Measurements from ENCODE around the gene CDS1. TPM values are rescaled to one million over a fixed set of nuclear protein-coding genes. Genes with fewer than 3 reads are reported as not detected.

The CDS1 gene
- total RNA-seq, 6 experiments from 2014 or later = 0.06 to 0.23 (median 0.08) TPM

DNA sequence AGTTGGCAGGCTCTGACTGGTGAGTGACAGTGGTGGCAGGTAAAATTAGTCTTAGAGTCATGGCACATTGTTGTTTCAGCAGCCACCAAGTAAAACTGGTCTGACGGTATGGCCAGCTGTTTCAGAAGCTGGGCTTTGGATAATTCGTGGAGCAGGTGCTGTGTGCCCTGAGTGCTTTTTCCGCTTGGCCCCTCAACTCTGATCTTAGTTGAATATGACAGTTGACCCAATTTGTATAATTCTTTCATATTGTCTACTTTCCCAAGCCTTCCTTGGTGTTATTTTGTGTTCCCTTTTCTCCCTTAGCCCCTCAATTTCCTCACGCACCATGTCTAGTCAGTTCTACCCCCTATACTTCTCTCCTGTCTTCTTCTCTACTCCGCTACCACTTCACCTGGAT lies 32.0 kb downstream of the CDS1 start:
- TF ChIP-seq, protein P1, sequence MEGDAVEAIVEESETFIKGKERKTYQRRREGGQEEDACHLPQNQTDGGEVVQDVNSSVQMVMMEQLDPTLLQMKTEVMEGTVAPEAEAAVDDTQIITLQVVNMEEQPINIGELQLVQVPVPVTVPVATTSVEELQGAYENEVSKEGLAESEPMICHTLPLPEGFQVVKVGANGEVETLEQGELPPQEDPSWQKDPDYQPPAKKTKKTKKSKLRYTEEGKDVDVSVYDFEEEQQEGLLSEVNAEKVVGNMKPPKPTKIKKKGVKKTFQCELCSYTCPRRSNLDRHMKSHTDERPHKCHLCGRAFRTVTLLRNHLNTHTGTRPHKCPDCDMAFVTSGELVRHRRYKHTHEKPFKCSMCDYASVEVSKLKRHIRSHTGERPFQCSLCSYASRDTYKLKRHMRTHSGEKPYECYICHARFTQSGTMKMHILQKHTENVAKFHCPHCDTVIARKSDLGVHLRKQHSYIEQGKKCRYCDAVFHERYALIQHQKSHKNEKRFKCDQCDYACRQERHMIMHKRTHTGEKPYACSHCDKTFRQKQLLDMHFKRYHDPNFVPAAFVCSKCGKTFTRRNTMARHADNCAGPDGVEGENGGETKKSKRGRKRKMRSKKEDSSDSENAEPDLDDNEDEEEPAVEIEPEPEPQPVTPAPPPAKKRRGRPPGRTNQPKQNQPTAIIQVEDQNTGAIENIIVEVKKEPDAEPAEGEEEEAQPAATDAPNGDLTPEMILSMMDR (IDR thresholded peaks at IDR 0.05) = no peak
- Mint-ChIP-seq H3K4me1 (ENCODE audit: low read depth) (no peaks in the 10 kb centered on the region), H3K27ac (no peak overlapping the region), H3K27me3 (ENCODE audit: insufficient read depth) (peaks cover 6% of the 10 kb centered on the region), H3K36me3 (ENCODE audit: low read depth) (no peaks in the 10 kb centered on the region), H3K9me3 (no peaks in the 10 kb centered on the region), H3K4me3 (no peak overlapping the region)
- no peak for DNase-seq

DNA sequence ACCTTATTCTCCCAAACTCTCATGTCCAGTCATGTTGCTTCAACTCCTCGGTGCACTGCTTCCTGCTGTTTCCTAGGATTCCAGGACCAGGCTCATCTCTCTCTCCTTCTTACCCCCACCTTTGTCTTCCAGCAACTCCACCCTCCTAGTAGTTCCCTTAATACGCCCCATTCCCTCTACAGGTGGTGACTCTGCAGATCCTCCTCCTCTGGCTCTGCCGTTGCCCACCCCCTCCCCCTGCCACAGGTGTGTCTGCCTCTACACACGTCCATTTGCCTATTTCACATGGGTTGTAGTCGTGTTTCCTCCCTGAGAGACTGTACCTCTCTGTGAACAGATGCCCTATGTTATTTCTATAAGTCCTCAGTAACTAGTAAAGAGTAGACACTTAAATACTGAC lies 32.4 kb downstream of the CDS1 start:
- TF ChIP-seq, protein P1 (IDR thresholded peaks at IDR 0.05) = no peak
- Mint-ChIP-seq H3K27ac (no peak overlapping the region), H3K4me1 (ENCODE audit: low read depth) (no peaks in the 10 kb centered on the region), H3K36me3 (ENCODE audit: low read depth) (no peaks in the 10 kb centered on the region), H3K27me3 (ENCODE audit: insufficient read depth) (peaks cover 4% of the 10 kb centered on the region), H3K9me3 (no peaks in the 10 kb centered on the region), H3K4me3 (no peak overlapping the region)
- DNase-seq = no peak

DNA sequence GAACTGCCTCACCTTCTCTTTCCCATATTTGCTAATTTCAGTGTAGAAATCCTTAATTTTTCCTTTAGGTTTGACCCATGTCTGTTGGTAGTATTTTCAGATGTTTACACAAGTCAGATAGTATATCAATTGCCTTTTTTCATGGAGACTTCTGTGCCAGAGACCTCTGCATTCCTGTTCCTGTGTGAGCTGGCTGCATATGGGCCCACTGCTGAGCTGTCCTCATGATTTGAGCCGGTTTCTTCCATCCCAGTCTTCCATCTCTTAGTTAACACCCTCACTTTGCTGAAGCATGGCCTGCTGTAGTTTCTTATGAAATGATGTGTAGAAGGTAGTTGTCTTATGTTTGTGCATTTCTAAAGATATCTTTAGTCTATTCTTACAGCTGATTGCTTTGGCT lies 40.0 kb downstream of the CDS1 start:
- peaks cover 3% of the 10 kb centered on the region; the same call in 1 of the 2 replicates for H3K27me3 Mint-ChIP-seq (ENCODE audit: insufficient read depth)
- no peaks in the 10 kb centered on the region for H3K9me3 Mint-ChIP-seq
- TF ChIP-seq, protein P1 (IDR thresholded peaks at IDR 0.05) = no peak
- no peak overlapping the region for H3K4me3 Mint-ChIP-seq
- DNase-seq = no peak
- no peaks in the 10 kb centered on the region for H3K4me1 Mint-ChIP-seq (ENCODE audit: low read depth)
- H3K36me3 Mint-ChIP-seq (ENCODE audit: low read depth) = no peaks in the 10 kb centered on the region
- no peak overlapping the region for H3K27ac Mint-ChIP-seq

DNA sequence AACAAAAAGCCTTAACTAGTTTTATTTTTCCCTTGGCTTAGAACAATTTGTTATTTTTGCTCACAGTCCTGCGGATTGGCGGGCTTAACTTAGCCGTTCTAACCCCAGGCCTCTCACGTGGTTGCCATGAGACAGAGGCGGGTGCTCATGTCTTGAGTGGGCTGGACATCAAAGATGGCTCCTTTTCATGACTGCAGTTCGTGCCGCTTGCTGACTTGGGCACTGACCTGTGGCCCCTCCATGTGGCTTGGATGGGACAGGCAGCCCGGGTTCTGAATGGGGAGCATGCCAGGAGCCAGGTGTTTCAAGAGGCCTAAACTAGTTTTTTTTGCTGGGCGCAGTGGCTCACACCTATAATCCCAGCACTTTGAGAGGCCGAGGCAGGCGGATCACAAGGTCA lies 40.7 kb downstream of the CDS1 start:
- Mint-ChIP-seq H3K4me3 (no peak overlapping the region), H3K27me3 (ENCODE audit: insufficient read depth) (no peaks in the 10 kb centered on the region), H3K27ac (no peak overlapping the region), H3K9me3 (no peaks in the 10 kb centered on the region), H3K4me1 (ENCODE audit: low read depth) (no peaks in the 10 kb centered on the region), H3K36me3 (ENCODE audit: low read depth) (no peaks in the 10 kb centered on the region)
- TF ChIP-seq, protein P1 (IDR thresholded peaks at IDR 0.05) = no peak
- DNase-seq = no peak

DNA sequence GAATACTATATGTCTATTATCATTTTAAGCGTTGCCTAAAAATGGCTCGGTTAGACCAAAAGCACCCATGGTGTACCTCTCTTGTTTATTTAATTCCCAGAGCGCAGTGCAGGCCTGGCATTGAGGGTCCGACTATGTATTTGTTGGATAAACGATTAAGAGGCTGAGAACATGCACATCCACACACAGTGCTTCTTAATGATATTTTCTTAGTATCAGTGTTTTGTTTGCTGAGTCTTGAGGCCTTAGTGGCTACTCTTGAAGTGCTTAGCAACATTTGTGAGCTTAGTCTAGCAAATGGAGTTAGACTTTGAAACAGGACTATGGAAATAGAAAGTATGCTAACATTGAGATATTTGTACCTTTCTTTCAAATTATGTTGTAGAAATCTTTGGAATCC lies 43.7 kb downstream of the CDS1 start:
- TF ChIP-seq, protein P1 (IDR thresholded peaks at IDR 0.05) = no peak
- Mint-ChIP-seq H3K36me3 (ENCODE audit: low read depth) (no peaks in the 10 kb centered on the region), H3K4me3 (no peak overlapping the region), H3K4me1 (ENCODE audit: low read depth) (no peaks in the 10 kb centered on the region), H3K27me3 (ENCODE audit: insufficient read depth) (no peaks in the 10 kb centered on the region; the same call in 1 of the 2 replicates), H3K27ac (no peak overlapping the region), H3K9me3 (no peaks in the 10 kb centered on the region)
- no peak for DNase-seq

DNA sequence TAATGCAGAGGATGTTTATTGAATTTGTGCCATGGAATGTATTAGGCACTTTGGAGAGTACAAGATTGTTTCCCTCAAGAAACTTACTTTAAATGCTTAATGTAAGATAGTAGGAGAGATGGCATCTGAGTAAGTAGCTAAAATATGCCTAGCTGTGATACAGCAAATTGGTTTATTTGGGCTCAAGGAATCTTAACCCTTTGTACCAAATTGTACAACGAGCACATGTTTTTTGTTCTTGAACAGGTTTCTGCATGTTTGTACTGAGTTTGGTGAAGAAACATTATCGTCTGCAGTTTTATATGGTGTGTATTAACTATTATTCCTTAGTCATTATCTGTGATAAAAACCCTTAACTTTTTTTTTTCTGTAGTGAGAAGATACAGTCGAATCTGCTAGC lies 48.6 kb downstream of the CDS1 start:
- no peaks in the 10 kb centered on the region for H3K4me1 Mint-ChIP-seq (ENCODE audit: low read depth)
- no peak overlapping the region for H3K4me3 Mint-ChIP-seq
- H3K27ac Mint-ChIP-seq = no peak overlapping the region
- H3K27me3 Mint-ChIP-seq (ENCODE audit: insufficient read depth) = peaks cover under 1% of the 10 kb centered on the region; the same call in 1 of the 2 replicates
- no peak for DNase-seq
- no peaks in the 10 kb centered on the region for H3K9me3 Mint-ChIP-seq
- H3K36me3 Mint-ChIP-seq (ENCODE audit: low read depth) = no peaks in the 10 kb centered on the region
- TF ChIP-seq, protein P1 (IDR thresholded peaks at IDR 0.05) = no peak

All from HFFc6 (cell line).